GM23338 (cell line): Measurements from ENCODE around the gene NFATC1. TPM values are rescaled to one million over a fixed set of nuclear protein-coding genes. Genes with fewer than 3 reads are reported as not detected.

Experiments
- ATAC-seq: fragments of 200-7000 bp; cut with Tn5 transposase; 3 replicates; pipeline ENCODE4 v1.9.1; 2020
- DNase-seq: peaks from one replicate; pipeline ENCODE4 v3.0.0-alpha.2; 2015; ENCODE audit warnings: low spot score
- H2AFZ ChIP-seq: fragments of 200-600 bp; sonication (generic); 2 replicates; pipeline ENCODE4 v1.8.0; 2016; ENCODE audit warnings: antibody characterized with exemption, mild to moderate bottlenecking, moderate library complexity
- H3F3A ChIP-seq: fragments of 200-600 bp; sonication (generic); replicated peaks from 2 replicates; pipeline ENCODE4 v1.8.0; 2017; ENCODE audit warnings: antibody characterized with exemption, mixed run types, low read depth
- H3K27ac ChIP-seq: fragments of 200-600 bp; sonication (generic); 2 replicates; pipeline ENCODE4 v1.6.1; 2016; ENCODE audit warnings: low read depth
- H3K27me3 ChIP-seq: fragments of 200-600 bp; sonication (generic); 2 replicates; pipeline ENCODE4 v1.8.0; 2016; ENCODE audit warnings: mild to moderate bottlenecking, mixed run types, moderate library complexity; ENCODE audit not compliant: insufficient read depth
- H3K36me3 ChIP-seq: fragments of 200-600 bp; sonication (generic); 2 replicates; pipeline ENCODE4 v1.8.0; 2016; ENCODE audit warnings: mild to moderate bottlenecking; ENCODE audit not compliant: insufficient read depth
- H3K4me1 ChIP-seq: fragments of 200-600 bp; sonication (generic); 2 replicates; pipeline ENCODE4 v1.8.0; 2016; ENCODE audit warnings: mild to moderate bottlenecking, moderate library complexity; ENCODE audit not compliant: insufficient read depth
- H3K4me2 ChIP-seq: fragments of 200-600 bp; sonication (generic); 2 replicates; pipeline ENCODE4 v1.7.1; 2017; ENCODE audit warnings: mixed run types
- H3K4me3 ChIP-seq: fragments of 200-600 bp; sonication (generic); 2 replicates; pipeline ENCODE4 v1.6.1; 2016; ENCODE audit warnings: mixed run types
- H3K79me2 ChIP-seq: fragments of 200-600 bp; sonication (generic); replicated peaks from 2 replicates; pipeline ENCODE4 v1.8.0; 2017; ENCODE audit warnings: mild to moderate bottlenecking; ENCODE audit not compliant: insufficient read depth
- H3K9me2 ChIP-seq: fragments of 200-600 bp; sonication (generic); 2 replicates; pipeline ENCODE4 v1.8.0; 2017; ENCODE audit not compliant: insufficient read depth
- H4K20me1 ChIP-seq: fragments of 200-600 bp; sonication (generic); replicated peaks from 2 replicates; pipeline ENCODE4 v1.8.0; 2017; ENCODE audit warnings: mild to moderate bottlenecking; ENCODE audit not compliant: insufficient read depth
- H3K27ac Mint-ChIP-seq: 2 replicates; pipeline ENCODE4 v1.8.0; 2020; ENCODE audit warnings: inconsistent platforms, mild to moderate bottlenecking, moderate library complexity, mixed read lengths
- H3K27me3 Mint-ChIP-seq: 3 replicates; pipeline ENCODE4 v1.8.0; 2022; ENCODE audit warnings: low read depth, mild to moderate bottlenecking, moderate library complexity, mixed read lengths, inconsistent platforms; ENCODE audit not compliant: insufficient read depth, poor library complexity
- H3K36me3 Mint-ChIP-seq: 3 replicates; pipeline ENCODE4 v1.8.0; 2021; ENCODE audit warnings: low read depth, mild to moderate bottlenecking, inconsistent platforms, moderate library complexity, mixed read lengths
- H3K4me1 Mint-ChIP-seq: 3 replicates; pipeline ENCODE4 v1.8.0; 2020; ENCODE audit warnings: mild to moderate bottlenecking, inconsistent platforms, mixed read lengths
- H3K4me3 Mint-ChIP-seq: 3 replicates; pipeline ENCODE4 v1.8.0; 2021; ENCODE audit warnings: moderate library complexity, mild to moderate bottlenecking, inconsistent platforms, mixed read lengths
- H3K9me3 Mint-ChIP-seq: 3 replicates; pipeline ENCODE4 v1.8.0; 2020; ENCODE audit warnings: moderate library complexity, mild to moderate bottlenecking, inconsistent platforms, mixed read lengths
- CREB1 ChIP-seq: fragments of 250-450 bp; sonication (Bioruptor Pico); IDR thresholded peaks from 2 replicates; pipeline ENCODE4 v1.5.0; 2020; ENCODE audit warnings: low read depth, mild to moderate bottlenecking, moderate library complexity
- CTCF ChIP-seq, 2 experiments: fragments of 200-600 bp in 1 of 2; sonication (generic) in 1 of 2; conservative IDR thresholded peaks; 2 replicates each; pipeline versions ENCODE4 v1.5.1 to v1.6.1; 2016 to 2017; ENCODE audit warnings: antibody characterized with exemption in 2 of 2, low read depth in 2 of 2, mild to moderate bottlenecking in 2 of 2, moderate library complexity in 1 of 2
- EZH2 ChIP-seq: fragments of 200-600 bp; sonication (generic); IDR thresholded peaks from one replicate; pipeline ENCODE4 v1.8.0; 2017; ENCODE audit warnings: antibody characterized with exemption, mild to moderate bottlenecking, low read depth; ENCODE audit not compliant: unreplicated experiment
- EZH2phosphoT487 ChIP-seq: fragments of 200-600 bp; sonication (generic); IDR thresholded peaks from one replicate; pipeline ENCODE4 v1.8.1; 2018; ENCODE audit warnings: antibody characterized with exemption; ENCODE audit not compliant: unreplicated experiment
- NANOG ChIP-seq: IDR thresholded peaks from 2 replicates; pipeline ENCODE4 v1.6.1; 2016; ENCODE audit warnings: antibody characterized with exemption, borderline replicate concordance
- POLR2AphosphoS5 ChIP-seq: IDR thresholded peaks from 2 replicates; pipeline ENCODE4 v1.6.1; 2016; ENCODE audit warnings: antibody characterized with exemption, low read depth
- REST ChIP-seq: IDR thresholded peaks from one replicate; pipeline ENCODE4 v1.6.1; 2018; ENCODE audit warnings: antibody characterized with exemption; ENCODE audit not compliant: unreplicated experiment
- polyA plus RNA-seq: library from polyadenylated mRNA; unstranded; fragments of >200 nt; fragmentation: Nextera tagmentation; extraction: Ambion mirVana; gene quantifications from 2 replicates; pipeline ENCODE4 v1.2.1, GENCODE V29; 2016
- total RNA-seq: library from RNA; depleted of rRNA; stranded (reverse); fragments of >200 nt; shearing (Covaris generic); gene quantifications from 2 replicates; pipeline ENCODE4 v1.2.3, GENCODE V29; 2014
- TF ChIP-seq, protein P1 (sequence below): fragments of 250-450 bp; sonication (Bioruptor Pico); IDR thresholded peaks from 2 replicates; pipeline ENCODE4 v1.5.0; 2020; ENCODE audit warnings: mild to moderate bottlenecking, moderate library complexity
- TF ChIP-seq, protein P2 (sequence below): IDR thresholded peaks from 2 replicates; pipeline ENCODE4 v1.6.1; 2016; ENCODE audit warnings: antibody characterized with exemption

Gene NFATC1
- total and polyA plus RNA-seq, 2 experiments from 2014 or later: 3.9 to 6.4 TPM

- H3K4me1 ChIP-seq: no peaks in the 10 kb centered on the region
- peaks cover 6% of the 10 kb centered on the region for H3K27me3 Mint-ChIP-seq
- no peak overlapping the region for H2AFZ ChIP-seq
- no peaks in the 10 kb centered on the region for H3F3A ChIP-seq
- H3K9me2 ChIP-seq: no peaks in the 10 kb centered on the region
- H3K4me3 ChIP-seq: no peak overlapping the region
- H4K20me1 ChIP-seq: no peaks in the 10 kb centered on the region
- H3K27me3 ChIP-seq: no peaks in the 10 kb centered on the region
- H3K4me3 Mint-ChIP-seq: no peak overlapping the region
- H3K36me3 ChIP-seq: no peaks in the 10 kb centered on the region
- no peak for TF ChIP-seq POLR2AphosphoS5
- no peak for TF ChIP-seq EZH2
- TF ChIP-seq, protein P1, sequence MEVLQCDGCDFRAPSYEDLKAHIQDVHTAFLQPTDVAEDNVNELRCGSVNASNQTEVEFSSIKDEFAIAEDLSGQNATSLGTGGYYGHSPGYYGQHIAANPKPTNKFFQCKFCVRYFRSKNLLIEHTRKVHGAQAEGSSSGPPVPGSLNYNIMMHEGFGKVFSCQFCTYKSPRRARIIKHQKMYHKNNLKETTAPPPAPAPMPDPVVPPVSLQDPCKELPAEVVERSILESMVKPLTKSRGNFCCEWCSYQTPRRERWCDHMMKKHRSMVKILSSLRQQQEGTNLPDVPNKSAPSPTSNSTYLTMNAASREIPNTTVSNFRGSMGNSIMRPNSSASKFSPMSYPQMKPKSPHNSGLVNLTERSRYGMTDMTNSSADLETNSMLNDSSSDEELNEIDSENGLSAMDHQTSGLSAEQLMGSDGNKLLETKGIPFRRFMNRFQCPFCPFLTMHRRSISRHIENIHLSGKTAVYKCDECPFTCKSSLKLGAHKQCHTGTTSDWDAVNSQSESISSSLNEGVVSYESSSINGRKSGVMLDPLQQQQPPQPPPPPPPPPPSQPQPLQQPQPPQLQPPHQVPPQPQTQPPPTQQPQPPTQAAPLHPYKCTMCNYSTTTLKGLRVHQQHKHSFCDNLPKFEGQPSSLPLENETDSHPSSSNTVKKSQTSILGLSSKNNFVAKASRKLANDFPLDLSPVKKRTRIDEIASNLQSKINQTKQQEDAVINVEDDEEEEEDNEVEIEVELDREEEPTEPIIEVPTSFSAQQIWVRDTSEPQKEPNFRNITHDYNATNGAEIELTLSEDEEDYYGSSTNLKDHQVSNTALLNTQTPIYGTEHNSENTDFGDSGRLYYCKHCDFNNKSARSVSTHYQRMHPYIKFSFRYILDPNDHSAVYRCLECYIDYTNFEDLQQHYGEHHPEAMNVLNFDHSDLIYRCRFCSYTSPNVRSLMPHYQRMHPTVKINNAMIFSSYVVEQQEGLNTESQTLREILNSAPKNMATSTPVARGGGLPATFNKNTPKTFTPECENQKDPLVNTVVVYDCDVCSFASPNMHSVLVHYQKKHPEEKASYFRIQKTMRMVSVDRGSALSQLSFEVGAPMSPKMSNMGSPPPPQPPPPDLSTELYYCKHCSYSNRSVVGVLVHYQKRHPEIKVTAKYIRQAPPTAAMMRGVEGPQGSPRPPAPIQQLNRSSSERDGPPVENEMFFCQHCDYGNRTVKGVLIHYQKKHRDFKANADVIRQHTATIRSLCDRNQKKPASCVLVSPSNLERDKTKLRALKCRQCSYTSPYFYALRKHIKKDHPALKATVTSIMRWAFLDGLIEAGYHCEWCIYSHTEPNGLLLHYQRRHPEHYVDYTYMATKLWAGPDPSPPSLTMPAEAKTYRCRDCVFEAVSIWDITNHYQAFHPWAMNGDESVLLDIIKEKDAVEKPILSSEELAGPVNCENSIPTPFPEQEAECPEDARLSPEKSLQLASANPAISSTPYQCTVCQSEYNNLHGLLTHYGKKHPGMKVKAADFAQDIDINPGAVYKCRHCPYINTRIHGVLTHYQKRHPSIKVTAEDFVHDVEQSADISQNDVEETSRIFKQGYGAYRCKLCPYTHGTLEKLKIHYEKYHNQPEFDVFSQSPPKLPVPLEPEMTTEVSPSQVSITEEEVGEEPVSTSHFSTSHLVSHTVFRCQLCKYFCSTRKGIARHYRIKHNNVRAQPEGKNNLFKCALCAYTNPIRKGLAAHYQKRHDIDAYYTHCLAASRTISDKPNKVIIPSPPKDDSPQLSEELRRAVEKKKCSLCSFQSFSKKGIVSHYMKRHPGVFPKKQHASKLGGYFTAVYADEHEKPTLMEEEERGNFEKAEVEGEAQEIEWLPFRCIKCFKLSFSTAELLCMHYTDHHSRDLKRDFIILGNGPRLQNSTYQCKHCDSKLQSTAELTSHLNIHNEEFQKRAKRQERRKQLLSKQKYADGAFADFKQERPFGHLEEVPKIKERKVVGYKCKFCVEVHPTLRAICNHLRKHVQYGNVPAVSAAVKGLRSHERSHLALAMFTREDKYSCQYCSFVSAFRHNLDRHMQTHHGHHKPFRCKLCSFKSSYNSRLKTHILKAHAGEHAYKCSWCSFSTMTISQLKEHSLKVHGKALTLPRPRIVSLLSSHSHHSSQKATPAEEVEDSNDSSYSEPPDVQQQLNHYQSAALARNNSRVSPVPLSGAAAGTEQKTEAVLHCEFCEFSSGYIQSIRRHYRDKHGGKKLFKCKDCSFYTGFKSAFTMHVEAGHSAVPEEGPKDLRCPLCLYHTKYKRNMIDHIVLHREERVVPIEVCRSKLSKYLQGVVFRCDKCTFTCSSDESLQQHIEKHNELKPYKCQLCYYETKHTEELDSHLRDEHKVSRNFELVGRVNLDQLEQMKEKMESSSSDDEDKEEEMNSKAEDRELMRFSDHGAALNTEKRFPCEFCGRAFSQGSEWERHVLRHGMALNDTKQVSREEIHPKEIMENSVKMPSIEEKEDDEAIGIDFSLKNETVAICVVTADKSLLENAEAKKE (CRISPR knock-in tag): no peak
- no peaks in the 10 kb centered on the region for H3K79me2 ChIP-seq
- no peak for DNase-seq
- no peak overlapping the region for H3K27ac ChIP-seq
- H3K27ac Mint-ChIP-seq: no peak overlapping the region
- no peaks in the 10 kb centered on the region for H3K36me3 Mint-ChIP-seq
- H3K4me1 Mint-ChIP-seq: no peaks in the 10 kb centered on the region
- no peak for ATAC-seq
- H3K4me2 ChIP-seq: no peak overlapping the region
- no peaks in the 10 kb centered on the region; the same call in 2 of the 3 replicates for H3K9me3 Mint-ChIP-seq
Measured at GRCh38 chr18:79553696-79554095, 158.0 kb downstream of the NFATC1 start.

- no peaks in the 10 kb centered on the region for H3K4me1 Mint-ChIP-seq
- no peak for ATAC-seq
- no peaks in the 10 kb centered on the region for H3K79me2 ChIP-seq
- TF ChIP-seq CREB1 (CRISPR knock-in tag) (no peak), REST (no peak), NANOG (no peak), EZH2phosphoT487 (no peak), CTCF (conservative IDR thresholded peaks at IDR 0.05; ENCODE audit: low read depth in 2 of 2) (no peak), EZH2 (no peak), POLR2AphosphoS5 (no peak)
- TF ChIP-seq, protein P2, sequence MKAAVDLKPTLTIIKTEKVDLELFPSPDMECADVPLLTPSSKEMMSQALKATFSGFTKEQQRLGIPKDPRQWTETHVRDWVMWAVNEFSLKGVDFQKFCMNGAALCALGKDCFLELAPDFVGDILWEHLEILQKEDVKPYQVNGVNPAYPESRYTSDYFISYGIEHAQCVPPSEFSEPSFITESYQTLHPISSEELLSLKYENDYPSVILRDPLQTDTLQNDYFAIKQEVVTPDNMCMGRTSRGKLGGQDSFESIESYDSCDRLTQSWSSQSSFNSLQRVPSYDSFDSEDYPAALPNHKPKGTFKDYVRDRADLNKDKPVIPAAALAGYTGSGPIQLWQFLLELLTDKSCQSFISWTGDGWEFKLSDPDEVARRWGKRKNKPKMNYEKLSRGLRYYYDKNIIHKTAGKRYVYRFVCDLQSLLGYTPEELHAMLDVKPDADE: no peak
Measured at GRCh38 chr18:79554321-79554720, 158.6 kb downstream of the NFATC1 start.

More at GRCh38 chr18:79554321-79554720, 158.6 kb downstream of the NFATC1 start:
- H3K4me3 Mint-ChIP-seq: no peak overlapping the region
- H3K27me3 Mint-ChIP-seq: peaks cover 6% of the 10 kb centered on the region
- Histone ChIP-seq H3F3A (no peaks in the 10 kb centered on the region), H3K4me3 (no peak overlapping the region), H2AFZ (no peak overlapping the region), H3K27me3 (no peaks in the 10 kb centered on the region), H3K36me3 (no peaks in the 10 kb centered on the region), H4K20me1 (no peaks in the 10 kb centered on the region), H3K4me1 (no peaks in the 10 kb centered on the region), H3K27ac (no peak overlapping the region), H3K9me2 (no peaks in the 10 kb centered on the region), H3K4me2 (no peak overlapping the region)
- H3K27ac Mint-ChIP-seq: no peak overlapping the region; the same call in 1 of the 2 replicates
- no peaks in the 10 kb centered on the region for H3K36me3 Mint-ChIP-seq
- no peaks in the 10 kb centered on the region; the same call in 2 of the 3 replicates for H3K9me3 Mint-ChIP-seq
- no peak for DNase-seq
